ENCODE data around the gene GOLGA8B.
"Not testable (repeated sequence)": the region's sequence is repeated elsewhere in the genome, so short reads cannot be mapped to it uniquely, and the experiment has no call there.

GOLGA8B gene

GRCh38 chr15:34564711-34565110 is 18.7 kb downstream of the GOLGA8B start:
- not testable (repeated sequence) for H3K4me2 ChIP-seq (ENCODE audit: low read depth, low read length); H3K9me2 ChIP-seq (replicated peaks; ENCODE audit: insufficient read depth, low read length); H3K79me2 ChIP-seq (ENCODE audit: low read length); H4K20me1 ChIP-seq (ENCODE audit: insufficient read depth, low read length); H3K27ac ChIP-seq (ENCODE audit: low read length); DNase-seq; H3K4me3 ChIP-seq (ENCODE audit: low read length); H2AFZ ChIP-seq (ENCODE audit: low read length); H3K9ac ChIP-seq (ENCODE audit: low read length); H3K27me3 ChIP-seq (replicated peaks; ENCODE audit: insufficient read depth, low read length); H3K4me1 ChIP-seq (ENCODE audit: low read length); H3F3A ChIP-seq (ENCODE audit: insufficient read depth, low read length); H3K36me3 ChIP-seq (replicated peaks; ENCODE audit: insufficient read depth, low read length); H3K9me3 ChIP-seq (replicated peaks; ENCODE audit: insufficient read depth, low read length)

GRCh38 chr15:34560814-34561213 is 22.6 kb downstream of the GOLGA8B start:
- not testable (repeated sequence) for H3K4me1 ChIP-seq (ENCODE audit: low read length); H3K9me2 ChIP-seq (replicated peaks; ENCODE audit: insufficient read depth, low read length); DNase-seq

GRCh38 chr15:34559764-34560163 is 23.7 kb downstream of the GOLGA8B start:
- not testable (repeated sequence) for H3K36me3 ChIP-seq (replicated peaks; ENCODE audit: insufficient read depth, low read length); H3K27me3 ChIP-seq (replicated peaks; ENCODE audit: insufficient read depth, low read length); H3K4me2 ChIP-seq (ENCODE audit: low read depth, low read length); H3K9ac ChIP-seq (ENCODE audit: low read length); H4K20me1 ChIP-seq (ENCODE audit: insufficient read depth, low read length); H2AFZ ChIP-seq (ENCODE audit: low read length); H3K4me1 ChIP-seq (ENCODE audit: low read length); H3K9me2 ChIP-seq (replicated peaks; ENCODE audit: insufficient read depth, low read length); DNase-seq; H3K27ac ChIP-seq (ENCODE audit: low read length); H3K4me3 ChIP-seq (ENCODE audit: low read length); H3K79me2 ChIP-seq (ENCODE audit: low read length); H3K9me3 ChIP-seq (replicated peaks; ENCODE audit: insufficient read depth, low read length); H3F3A ChIP-seq (ENCODE audit: insufficient read depth, low read length)

More at GRCh38 chr15:34560814-34561213, 22.6 kb downstream of the GOLGA8B start:
- H3K36me3 ChIP-seq (replicated peaks; ENCODE audit: insufficient read depth, low read length); H3K9me3 ChIP-seq (replicated peaks; ENCODE audit: insufficient read depth, low read length); H3K27ac ChIP-seq (ENCODE audit: low read length); H3K9ac ChIP-seq (ENCODE audit: low read length); H3K27me3 ChIP-seq (replicated peaks; ENCODE audit: insufficient read depth, low read length); H3K4me2 ChIP-seq (ENCODE audit: low read depth, low read length); H3K79me2 ChIP-seq (ENCODE audit: low read length); H2AFZ ChIP-seq (ENCODE audit: low read length); H4K20me1 ChIP-seq (ENCODE audit: insufficient read depth, low read length); H3K4me3 ChIP-seq (ENCODE audit: low read length); H3F3A ChIP-seq (ENCODE audit: insufficient read depth, low read length): not testable (repeated sequence)

DNA sequence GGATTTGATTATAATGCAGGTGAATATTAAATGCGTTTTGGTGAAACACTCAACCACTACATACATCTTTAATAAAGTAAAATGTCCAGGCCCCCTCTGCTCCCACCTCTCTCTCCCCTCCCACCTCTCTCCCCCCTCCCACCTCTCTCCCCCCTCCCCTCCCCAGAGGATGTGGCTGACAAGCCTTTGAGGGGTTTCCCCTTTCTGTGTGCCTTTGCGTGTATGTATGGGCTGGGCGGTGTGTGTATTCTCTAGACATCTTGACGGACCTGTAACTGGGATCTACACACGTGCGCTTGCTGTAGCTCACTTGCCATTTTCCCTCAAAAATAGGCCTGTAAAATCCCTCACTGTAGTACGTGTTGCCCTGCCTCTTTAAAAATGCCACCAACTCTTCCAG is 28.3 kb downstream of the GOLGA8B start:
- H3K9ac ChIP-seq (ENCODE audit: low read length); H3K27me3 ChIP-seq (replicated peaks; ENCODE audit: insufficient read depth, low read length); H3K4me2 ChIP-seq (ENCODE audit: low read depth, low read length); H4K20me1 ChIP-seq (ENCODE audit: insufficient read depth, low read length); DNase-seq; H3K4me1 ChIP-seq (ENCODE audit: low read length); H3K9me2 ChIP-seq (replicated peaks; ENCODE audit: insufficient read depth, low read length); H3K79me2 ChIP-seq (ENCODE audit: low read length); H3K9me3 ChIP-seq (replicated peaks; ENCODE audit: insufficient read depth, low read length); H3K4me3 ChIP-seq (ENCODE audit: low read length); H3K36me3 ChIP-seq (replicated peaks; ENCODE audit: insufficient read depth, low read length); H3F3A ChIP-seq (ENCODE audit: insufficient read depth, low read length); H2AFZ ChIP-seq (ENCODE audit: low read length); H3K27ac ChIP-seq (ENCODE audit: low read length): not testable (repeated sequence)

GRCh38 chr15:34554716-34555115 is 28.7 kb downstream of the GOLGA8B start:
- H3K27ac ChIP-seq (ENCODE audit: low read length); H4K20me1 ChIP-seq (ENCODE audit: insufficient read depth, low read length); H3K9me3 ChIP-seq (replicated peaks; ENCODE audit: insufficient read depth, low read length); H3K4me2 ChIP-seq (ENCODE audit: low read depth, low read length); H3K79me2 ChIP-seq (ENCODE audit: low read length); H2AFZ ChIP-seq (ENCODE audit: low read length); H3K27me3 ChIP-seq (replicated peaks; ENCODE audit: insufficient read depth, low read length); H3K4me1 ChIP-seq (ENCODE audit: low read length); H3F3A ChIP-seq (ENCODE audit: insufficient read depth, low read length); H3K9ac ChIP-seq (ENCODE audit: low read length); H3K36me3 ChIP-seq (replicated peaks; ENCODE audit: insufficient read depth, low read length); H3K9me2 ChIP-seq (replicated peaks; ENCODE audit: insufficient read depth, low read length); DNase-seq; H3K4me3 ChIP-seq (ENCODE audit: low read length): not testable (repeated sequence)

DNA sequence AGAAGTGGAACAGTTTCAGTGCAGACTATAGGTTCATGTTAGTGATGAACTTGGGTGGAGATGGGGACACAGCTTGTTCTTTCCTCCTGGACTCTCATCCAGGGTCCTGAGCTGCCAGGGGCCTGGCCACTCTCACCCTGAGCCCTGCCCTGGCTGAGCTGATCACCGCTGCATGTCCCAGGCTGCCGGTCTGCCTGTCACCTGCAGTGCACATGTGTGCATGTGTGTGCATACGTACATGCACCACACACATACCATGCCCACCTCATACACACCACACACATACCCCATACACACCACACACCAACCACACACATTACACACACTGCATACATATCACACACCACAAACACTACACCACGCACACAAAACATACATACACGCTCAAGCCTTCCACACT is 29.3 kb downstream of the GOLGA8B start:
- not testable (repeated sequence) for H3K9ac ChIP-seq (ENCODE audit: low read length); H3K79me2 ChIP-seq (ENCODE audit: low read length); H3K27ac ChIP-seq (ENCODE audit: low read length); H2AFZ ChIP-seq (ENCODE audit: low read length); H3K9me2 ChIP-seq (replicated peaks; ENCODE audit: insufficient read depth, low read length); H3K9me3 ChIP-seq (replicated peaks; ENCODE audit: insufficient read depth, low read length); H3F3A ChIP-seq (ENCODE audit: insufficient read depth, low read length); H3K4me3 ChIP-seq (ENCODE audit: low read length); DNase-seq; H3K4me1 ChIP-seq (ENCODE audit: low read length); H4K20me1 ChIP-seq (ENCODE audit: insufficient read depth, low read length); H3K27me3 ChIP-seq (replicated peaks; ENCODE audit: insufficient read depth, low read length); H3K36me3 ChIP-seq (replicated peaks; ENCODE audit: insufficient read depth, low read length); H3K4me2 ChIP-seq (ENCODE audit: low read depth, low read length)

DNA sequence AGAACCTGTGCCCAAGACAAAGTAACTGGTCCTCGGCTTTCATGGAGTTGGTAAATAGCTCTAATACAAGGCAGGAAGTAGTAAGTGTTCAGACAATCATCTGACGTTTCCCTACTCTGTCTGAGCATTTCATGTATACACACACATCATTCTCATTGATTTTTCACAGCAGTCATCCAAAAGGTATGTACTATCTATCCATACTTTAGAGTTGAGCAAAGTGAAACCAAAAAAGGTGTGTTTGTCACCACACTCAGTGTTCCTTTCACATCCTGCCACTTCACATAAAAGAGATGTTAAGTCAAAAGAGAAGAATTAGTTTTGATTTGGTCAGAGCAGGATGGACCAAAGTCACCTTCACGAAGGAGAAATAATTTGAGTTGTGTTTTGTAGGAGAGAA is 33.3 kb downstream of the GOLGA8B start:
- not testable (repeated sequence) for H3K9me2 ChIP-seq (replicated peaks; ENCODE audit: insufficient read depth, low read length); H3K27me3 ChIP-seq (replicated peaks; ENCODE audit: insufficient read depth, low read length); H3K9ac ChIP-seq (ENCODE audit: low read length); H3K4me3 ChIP-seq (ENCODE audit: low read length); H3K36me3 ChIP-seq (replicated peaks; ENCODE audit: insufficient read depth, low read length); H3K4me2 ChIP-seq (ENCODE audit: low read depth, low read length); H3K4me1 ChIP-seq (ENCODE audit: low read length); H3F3A ChIP-seq (ENCODE audit: insufficient read depth, low read length); H3K27ac ChIP-seq (ENCODE audit: low read length); H2AFZ ChIP-seq (ENCODE audit: low read length); H4K20me1 ChIP-seq (ENCODE audit: insufficient read depth, low read length); DNase-seq; H3K9me3 ChIP-seq (replicated peaks; ENCODE audit: insufficient read depth, low read length); H3K79me2 ChIP-seq (ENCODE audit: low read length)

DNA sequence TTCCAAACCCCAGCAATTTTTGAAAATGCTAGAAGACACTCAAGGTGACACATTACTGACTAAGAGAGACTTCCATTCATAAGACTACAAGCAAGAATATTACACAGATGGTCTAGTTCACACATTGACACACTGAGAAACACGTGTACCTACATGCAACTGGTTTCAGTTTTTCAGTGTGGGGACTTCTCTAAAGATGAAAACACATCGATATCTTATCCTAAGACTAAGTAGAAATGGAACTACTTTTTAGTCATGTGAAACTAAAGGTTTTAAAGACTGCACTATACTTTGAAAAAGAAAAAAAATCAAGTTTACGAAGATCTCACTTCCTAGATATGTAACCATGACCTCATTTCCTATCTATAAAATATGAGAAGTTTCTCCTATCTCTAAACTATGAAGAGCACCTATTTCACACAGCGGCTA is 34.1 kb downstream of the GOLGA8B start:
- not testable (repeated sequence) for H3K27ac ChIP-seq (ENCODE audit: low read length); H3K79me2 ChIP-seq (ENCODE audit: low read length); H3K36me3 ChIP-seq (replicated peaks; ENCODE audit: insufficient read depth, low read length); DNase-seq; H3K9me2 ChIP-seq (replicated peaks; ENCODE audit: insufficient read depth, low read length); H3K4me1 ChIP-seq (ENCODE audit: low read length); H3K4me3 ChIP-seq (ENCODE audit: low read length); H3K9me3 ChIP-seq (replicated peaks; ENCODE audit: insufficient read depth, low read length); H4K20me1 ChIP-seq (ENCODE audit: insufficient read depth, low read length); H3F3A ChIP-seq (ENCODE audit: insufficient read depth, low read length); H3K27me3 ChIP-seq (replicated peaks; ENCODE audit: insufficient read depth, low read length); H3K9ac ChIP-seq (ENCODE audit: low read length); H3K4me2 ChIP-seq (ENCODE audit: low read depth, low read length); H2AFZ ChIP-seq (ENCODE audit: low read length)

All from MM.1S (cell line).